Measurements from ENCODE around the gene ACSF2.
"Not testable (repeated sequence)": the region's sequence is repeated elsewhere in the genome, so short reads cannot be mapped to it uniquely, and the experiment has no call there.

Gene ACSF2

DNA sequence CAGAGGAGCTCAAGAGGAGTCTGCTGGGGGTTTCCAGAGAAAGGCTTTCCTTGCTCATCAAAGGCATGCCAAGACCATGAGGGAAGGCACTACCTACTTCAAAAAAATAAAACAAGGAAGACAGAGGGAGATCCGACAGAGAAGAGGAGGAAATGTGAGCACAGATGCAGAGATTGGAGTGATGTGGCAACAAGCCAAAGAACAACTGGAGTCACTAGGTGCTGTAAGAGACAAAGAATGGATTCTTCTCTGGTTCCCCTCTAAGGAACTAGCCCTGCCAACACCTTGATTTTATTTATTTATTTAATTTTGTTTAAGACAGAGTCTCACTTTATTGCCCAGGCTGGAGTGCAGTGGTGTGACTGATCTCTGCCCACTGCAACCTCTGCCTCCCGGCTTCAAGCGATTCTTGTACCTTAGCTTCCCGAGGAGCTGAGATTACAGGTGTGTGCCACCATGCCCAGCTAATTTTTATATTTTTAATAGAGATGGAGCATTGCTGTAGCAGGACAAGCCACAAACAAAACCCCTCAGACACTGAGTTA lies 13.8 kb upstream of the ACSF2 start:
- DNase-seq (ENCODE audit: low read depth, low spot score), result no peak

DNA sequence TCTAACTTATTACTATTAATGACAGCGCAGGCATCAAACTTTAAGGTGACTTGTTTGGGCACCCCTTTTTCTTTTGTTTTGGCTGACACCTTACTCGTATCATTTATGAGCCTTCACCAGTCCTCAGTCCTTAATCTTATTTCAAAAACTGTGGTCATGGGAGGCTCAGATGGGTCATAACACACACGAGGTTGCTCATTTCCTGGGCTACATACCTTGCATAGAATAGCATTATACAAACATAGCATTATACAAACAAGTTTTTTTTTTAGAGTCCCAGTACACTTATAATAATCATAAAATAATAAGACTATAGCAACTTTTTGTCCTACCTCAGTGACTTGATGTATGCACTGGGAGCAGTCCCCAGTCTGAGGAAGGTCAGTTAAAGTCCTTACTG lies 11.2 kb upstream of the ACSF2 start:
- DNase-seq (ENCODE audit: low read depth, low spot score), result no peak

DNA sequence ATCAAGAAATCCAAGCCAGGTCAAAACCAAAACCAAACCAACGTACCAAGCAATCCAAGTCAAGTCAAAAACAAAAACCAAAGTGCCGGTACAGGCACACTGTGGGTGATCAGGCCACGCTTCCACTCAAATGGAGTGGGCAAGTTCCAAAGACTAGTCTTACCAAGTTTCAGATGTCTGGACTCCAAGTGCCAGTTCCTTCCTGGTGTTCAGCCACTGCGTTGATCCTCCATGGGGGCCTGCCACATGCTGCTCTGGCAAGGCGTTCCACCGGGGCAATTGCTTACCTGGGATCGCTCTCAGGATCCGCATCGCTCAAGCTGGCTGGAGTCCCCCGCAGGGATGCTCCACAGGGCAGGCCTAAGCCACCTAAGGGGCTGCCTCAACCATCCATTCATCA lies 6.4 kb upstream of the ACSF2 start:
- DNase-seq (ENCODE audit: low read depth, low spot score), result not testable (repeated sequence)

DNA sequence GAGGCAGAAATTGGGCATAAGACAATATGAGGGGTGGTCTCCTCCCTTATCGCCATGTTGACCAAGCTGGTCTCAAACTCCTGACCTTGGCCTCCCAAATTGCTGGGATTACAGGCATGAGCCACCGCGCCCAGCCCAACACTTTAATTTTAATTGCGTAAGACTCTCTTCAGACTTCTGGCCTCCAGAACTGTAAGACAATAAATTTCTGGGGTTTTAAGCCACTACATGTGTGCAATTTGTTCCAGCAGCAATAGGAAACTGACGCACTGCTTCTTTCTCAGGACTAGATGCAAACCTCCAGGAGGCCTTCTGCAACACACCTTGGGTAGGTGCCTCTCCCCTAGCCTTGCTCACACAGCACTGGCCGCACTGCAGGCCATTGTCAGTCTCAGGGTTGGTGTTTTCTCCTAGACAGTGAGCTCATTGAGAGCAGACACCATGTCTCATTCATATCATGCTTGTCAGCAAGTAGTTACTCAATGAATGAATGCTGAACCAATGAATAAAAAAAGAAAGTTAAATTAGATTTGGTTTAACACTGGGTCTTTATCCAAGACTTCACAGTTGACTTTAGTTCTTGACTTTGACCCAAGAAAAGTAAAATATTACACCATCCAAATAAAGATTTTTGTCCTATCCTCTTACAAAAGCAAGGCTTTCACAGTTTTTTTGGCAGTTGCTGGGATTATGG lies 5.5 kb upstream of the ACSF2 start:
- DNase-seq (ENCODE audit: low read depth, low spot score), result no peak

DNA sequence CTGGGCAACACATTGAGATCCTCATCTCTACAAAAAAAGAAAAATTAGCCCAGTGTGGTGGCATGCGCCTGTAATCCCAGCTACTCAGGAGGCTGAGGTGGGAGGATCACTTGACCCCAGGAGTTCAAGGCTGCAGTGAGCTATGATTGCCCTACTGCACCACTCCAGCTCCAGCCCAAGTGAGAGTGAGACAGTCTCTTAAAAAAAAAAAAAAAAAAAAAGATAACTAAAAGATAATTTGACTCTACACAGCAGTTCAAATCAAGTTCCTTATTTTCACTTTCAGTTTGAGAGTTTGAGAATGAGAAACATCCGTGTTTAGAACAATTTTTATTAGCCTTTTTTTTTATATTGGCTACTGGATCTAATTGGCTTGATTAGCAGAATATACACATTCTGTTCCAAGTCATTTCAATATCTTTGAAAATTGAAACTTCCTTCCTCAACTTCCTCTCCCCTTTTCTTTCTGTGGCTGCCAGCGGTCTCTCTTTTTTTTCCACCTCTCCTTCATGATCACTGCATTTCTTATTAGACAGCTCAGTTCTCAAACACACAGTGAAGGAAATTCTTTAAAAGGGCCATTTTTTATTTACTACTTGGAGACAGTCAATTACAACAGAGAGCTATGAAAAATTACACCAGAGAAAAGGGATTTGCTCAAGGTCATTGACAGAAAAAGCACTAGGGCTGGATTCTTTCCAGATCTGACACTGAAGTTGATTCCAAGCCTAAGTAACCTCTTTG lies 4.5 kb upstream of the ACSF2 start:
- DNase-seq (ENCODE audit: low read depth, low spot score), result no peak

DNA sequence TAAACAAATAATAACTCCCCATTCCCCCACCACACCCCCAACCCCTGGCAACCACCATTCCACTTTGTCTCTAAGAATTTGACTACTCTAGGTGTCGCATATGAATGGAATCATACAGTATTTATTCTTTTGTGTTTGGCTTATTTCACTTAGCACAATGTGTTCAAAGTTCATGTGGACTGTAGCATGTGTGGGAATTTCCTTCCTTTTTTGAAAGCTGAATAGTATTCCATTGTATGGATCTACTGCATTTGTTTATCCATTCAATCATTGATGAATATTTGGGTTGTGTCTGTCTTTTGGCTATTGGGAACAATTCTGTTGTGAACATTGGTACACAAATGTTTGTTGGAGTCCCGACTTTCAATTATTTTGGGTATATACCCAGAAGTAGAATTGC lies 3.3 kb upstream of the ACSF2 start:
- DNase-seq (ENCODE audit: low read depth, low spot score), result no peak

DNA sequence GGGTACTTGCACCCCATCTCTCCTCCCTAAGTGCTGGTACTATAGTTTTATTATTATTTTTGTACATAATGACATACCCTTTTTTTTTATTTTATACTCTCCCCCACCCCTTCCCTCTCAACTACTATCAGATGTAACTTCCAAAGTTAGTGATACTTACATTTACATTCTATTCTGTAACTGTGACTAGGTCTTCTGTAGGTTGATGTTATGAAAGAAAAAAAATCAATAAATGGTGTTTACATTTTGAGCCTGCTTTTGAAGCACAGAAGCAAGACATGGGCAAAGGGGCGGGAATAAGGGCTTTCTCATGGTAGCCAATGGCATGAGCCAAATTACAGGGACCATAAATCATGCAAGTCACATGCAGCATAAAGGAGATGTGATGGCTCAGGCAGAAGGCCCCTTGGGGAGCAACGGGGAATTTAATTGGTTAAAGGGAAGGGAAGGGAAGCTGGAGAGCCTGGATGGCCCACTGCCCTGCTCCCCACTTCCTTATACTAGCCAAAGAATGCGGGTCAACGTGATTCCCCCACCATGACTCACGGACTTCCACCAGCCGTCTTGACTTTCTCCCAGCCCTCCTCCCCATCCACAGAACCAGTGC lies 2.4 kb upstream of the ACSF2 start:
- no peak for DNase-seq (ENCODE audit: low read depth, low spot score)

DNA sequence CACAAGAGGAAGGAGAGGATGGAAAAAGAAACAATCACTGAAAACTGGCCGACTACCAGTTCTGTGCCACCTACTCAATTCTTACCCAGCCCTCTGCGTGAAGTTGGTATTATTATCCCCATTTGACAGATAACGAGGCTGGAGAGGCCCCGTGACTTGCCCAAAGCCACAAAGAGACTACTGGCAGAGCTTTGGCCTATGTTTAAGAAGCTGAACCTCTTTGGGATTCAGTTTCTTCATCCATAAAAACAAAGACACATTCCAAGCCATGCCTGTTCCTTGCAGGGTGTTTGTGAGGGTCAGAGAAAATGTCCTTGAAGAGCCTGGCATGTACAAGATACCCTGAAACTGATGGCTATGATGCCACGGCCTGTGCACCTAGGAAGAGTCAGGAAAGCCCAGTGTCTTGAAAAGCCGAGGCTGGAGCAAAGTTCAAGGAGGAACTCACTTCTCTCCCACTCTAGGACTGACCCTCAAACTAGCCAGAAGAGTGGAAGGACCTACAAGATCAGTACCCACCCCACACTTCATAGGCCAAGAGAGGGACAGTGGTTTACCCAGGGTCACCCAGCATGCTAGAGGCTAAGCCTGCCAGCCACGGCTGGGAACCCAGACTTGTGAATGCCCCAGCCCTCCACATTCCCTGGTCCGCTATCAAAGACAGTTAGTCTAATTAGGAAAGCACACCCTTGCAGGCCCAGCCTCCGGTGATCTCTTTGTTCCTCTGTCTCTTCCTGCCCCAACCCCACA lies 1.6 kb upstream of the ACSF2 start:
- DNase-seq (ENCODE audit: low read depth, low spot score), result no peak

DNA sequence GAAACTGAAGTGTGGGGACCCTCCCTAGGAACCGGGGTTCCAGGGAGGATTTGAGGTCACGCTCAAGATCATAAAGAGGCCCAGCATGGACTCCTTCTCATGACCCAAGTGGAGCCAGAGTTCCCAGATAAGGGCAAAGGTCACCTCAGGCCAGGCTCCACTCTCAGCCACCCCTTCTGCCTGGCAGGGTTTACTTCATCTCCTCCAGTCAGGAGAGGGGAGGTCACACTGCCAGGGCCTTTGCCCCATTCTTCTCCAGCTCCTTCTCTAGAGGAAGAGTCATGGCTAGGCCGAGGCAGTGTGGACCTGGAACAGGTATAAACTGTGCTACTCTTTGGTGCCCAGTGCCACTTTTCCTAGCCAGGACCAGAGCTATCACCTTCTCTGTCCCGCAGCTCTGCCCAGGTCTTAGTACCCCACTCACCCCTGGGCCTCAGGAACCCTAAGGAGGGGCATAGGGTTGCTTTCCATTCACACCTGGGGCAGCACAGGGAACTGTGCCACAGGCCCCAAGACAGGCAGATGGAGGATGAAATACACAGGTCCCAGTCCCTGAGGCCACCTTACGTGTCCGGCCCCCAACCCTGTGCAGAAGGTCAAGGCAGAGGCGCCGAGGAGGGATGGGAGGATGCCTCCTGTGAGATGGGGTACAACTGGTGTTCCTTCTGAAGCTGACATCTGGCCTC lies 879 bp upstream of the ACSF2 start:
- no peak for DNase-seq (ENCODE audit: low read depth, low spot score)

DNA sequence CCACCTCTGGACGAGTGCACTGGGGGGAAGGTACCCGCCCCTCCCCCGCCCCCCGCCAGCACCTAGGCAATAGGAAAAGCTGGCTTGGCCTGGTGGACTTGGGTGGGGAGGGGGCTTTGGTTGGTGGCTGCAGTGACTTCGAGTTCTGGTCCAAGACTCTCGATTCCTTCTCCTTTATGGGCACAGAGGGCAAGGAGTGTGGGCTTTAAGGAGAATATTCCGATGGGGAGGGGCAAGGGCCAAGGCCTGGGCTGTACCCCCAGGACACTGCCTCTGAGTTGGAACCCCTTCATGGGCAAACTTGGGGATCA lies 409 bp downstream of the ACSF2 start:
- no peak for DNase-seq (ENCODE audit: low read depth, low spot score)

DNA sequence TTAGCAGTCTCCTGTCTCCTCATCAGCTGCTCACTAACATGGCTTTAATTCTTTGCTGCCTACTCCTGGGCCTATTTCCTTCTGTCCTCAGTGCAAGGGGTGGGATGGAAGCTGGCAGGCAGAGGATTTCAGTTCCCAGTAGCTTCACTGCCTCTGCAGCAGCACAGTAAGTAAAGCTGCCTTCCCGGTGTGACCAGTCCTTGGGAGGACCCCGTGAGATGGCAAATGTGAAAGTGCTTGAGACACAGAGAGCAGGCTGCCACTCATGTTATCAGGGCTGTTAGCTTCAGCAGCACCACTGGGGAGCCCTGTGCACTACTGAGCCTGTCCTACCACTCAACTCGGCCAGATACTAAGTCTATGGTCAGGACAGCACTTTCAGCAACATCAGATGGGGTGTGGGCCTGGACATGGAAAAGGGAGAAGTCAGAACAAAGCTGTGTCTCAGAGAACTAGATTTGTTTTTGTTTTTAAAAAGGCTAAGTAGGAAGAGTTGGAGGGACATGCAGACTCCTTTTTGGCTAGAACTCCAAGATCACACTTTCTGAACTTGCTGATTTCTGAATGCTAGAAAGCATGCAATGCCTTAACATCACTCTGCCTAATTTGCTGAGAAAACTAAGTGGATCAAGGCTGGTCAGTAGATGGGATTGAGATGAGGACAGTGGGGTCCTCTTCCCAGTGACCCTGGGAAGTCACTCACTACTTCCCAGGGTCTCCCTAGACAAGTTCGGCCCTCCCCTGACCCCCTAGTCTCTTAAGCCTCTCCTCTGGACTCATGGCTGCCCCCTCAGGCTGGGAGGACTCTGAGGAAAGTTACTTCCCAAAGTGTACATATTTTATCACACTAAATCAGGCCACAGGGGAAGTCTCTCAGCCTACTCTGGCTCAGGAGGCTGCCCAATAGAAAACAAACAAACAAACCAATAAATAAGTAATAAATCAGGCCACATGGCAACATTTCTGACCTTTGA lies 1.1 kb downstream of the ACSF2 start:
- DNase-seq (ENCODE audit: low read depth, low spot score), result no peak

DNA sequence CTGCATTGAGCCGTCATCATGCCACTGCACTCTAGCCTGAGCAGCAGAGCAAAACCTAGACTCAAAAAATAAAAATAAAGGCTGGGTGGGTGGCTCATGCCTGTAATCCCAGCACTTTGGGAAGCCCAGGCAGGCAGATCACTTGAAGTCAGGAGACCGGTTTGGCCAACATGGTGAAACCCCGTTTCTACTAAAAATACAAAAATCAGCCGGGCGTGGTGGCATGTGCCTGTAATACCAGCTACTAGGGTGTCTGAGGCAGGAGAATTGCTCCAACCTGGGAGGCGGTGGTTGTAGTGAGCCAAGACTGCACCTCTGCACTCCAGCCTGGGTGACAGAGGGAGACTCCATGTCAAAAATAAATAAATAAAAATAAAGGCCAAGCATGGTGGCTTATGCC lies 2.1 kb downstream of the ACSF2 start:
- DNase-seq (ENCODE audit: low read depth, low spot score), result not testable (repeated sequence)

DNA sequence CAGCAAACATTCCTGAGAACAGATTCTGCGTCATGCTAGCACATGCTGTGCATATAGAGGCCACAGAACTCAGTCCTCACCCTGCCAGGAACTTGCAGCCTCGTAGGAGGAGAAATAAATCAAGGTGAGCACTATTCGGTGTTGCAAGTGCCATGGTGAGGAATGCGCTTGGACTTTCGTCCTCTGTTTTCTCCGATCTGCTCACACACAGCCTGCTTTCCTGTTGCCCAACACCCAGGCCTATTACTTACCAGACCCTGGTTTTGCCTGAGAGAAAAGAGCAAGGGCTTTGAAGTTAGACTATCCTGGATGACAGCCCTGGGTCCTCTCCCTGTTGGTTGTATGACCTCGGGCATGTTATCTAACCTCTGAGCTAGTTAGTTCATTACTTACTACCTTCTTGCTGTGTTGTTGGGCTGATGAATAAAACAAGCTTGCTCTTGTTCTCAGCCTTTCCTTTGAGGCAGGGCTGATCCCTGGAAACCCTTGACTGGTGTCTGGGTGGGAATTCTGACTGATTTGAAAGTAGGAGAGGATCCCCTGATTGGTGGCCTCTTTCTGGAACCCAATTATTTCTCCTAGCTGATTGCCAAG lies 2.9 kb downstream of the ACSF2 start:
- no peak for DNase-seq (ENCODE audit: low read depth, low spot score)

DNA sequence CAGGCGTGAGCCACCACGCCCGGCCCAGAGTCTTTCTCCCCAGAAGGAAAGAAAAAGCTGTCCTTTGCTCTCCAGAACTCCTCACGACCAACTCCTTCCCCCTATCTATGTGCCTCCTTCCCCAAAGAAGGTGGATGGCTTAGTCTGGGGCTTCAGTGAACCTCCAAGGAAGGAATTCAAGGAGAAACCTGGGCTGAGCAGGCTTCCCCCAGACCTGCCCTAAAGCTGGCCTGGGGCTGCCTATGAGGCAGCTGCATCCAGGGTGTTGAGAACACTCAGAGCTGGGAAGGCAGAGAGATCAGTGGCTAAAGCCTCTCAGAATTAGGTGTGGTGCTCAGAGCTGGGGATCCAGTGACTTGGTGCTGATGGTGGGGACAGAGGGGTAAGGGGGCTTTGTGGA lies 3.8 kb downstream of the ACSF2 start:
- no peak for DNase-seq (ENCODE audit: low read depth, low spot score)

DNA sequence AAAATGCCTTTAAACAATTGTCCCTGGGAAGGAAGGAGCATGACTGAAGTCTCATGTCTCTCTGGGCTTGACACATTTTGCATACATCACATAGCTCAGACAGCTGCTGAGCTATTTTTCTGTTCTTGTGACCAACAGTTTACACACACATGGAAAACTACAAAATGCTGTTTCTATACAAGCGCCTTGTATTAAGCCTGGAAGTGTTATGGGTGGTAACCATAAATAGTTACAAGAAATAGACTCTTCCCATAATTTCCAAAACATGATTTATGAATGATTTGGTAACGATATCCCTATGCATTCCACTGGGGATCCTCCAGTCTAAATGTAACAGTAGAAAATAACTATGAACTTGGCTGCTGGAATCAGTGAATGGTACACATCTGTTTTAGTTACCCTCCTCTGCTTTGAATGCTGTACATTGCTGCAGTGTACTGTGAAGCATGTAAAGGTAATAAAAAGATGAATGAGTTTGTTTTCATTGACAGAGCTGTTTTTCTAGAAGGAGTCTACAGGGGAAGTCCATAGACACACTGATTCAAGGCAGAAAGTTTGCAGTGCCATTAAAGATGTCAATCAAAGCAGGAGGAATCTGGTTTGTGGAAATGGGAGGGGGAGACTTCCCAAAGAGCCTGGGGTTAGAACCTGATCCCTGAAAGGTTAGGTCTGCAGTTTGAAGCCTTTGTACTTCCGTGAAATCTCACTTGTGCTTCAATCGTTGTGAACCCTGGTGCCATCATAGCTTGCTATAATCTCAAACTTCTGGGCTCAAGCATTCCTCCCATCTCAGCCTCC lies 5.0 kb downstream of the ACSF2 start:
- no peak for DNase-seq (ENCODE audit: low read depth, low spot score)

DNA sequence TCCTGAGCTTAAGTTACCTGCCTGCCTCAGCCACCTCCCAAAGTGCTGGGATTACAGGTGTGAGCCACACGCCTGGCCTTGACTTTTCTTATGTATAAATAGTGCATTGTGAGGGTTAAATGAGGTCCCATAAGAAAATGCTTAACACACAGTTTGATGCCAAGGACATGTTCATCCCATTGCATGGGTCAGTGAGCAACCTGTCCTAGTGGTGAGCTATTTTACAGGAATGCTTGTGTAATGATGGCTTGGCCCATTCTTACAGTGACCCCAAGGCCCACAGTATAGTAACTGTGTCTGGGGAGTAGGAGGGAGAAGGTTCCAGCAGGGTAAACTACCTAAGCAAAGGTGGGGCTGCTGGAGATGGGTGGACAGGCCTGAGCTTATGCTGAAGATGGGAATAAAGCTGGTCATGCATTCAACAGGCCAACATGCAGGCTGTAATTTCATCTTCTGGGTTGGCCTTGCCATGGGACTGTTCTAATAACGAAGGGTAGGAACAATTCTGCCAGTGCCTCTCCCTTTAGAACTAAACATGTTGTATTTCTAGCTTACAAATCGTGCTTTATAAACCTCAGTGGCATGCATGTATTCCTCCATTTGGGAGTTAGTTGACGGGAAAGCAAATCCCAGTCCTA lies 6.2 kb downstream of the ACSF2 start:
- DNase-seq (ENCODE audit: low read depth, low spot score), result no peak

DNA sequence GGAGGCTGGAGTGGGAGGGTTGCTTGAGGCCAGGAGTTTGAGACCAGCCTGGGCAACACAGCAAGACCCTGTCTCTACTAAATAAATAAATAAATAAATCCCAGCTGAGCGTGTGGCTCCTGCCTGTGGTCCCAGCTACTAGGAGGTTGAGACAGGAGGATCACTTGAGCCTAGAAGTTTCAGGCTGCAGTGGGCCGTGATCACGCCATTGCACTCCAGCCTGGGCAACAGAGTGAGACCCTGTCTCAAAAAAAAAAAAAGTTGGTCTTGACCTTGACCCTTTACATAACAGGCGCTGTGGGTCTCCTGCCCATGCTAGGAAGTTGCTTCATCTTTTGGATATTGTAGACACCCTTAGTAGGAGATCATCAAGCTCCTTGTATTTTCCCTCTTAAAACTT lies 11.4 kb downstream of the ACSF2 start:
- DNase-seq (ENCODE audit: low read depth, low spot score), result no peak

DNA sequence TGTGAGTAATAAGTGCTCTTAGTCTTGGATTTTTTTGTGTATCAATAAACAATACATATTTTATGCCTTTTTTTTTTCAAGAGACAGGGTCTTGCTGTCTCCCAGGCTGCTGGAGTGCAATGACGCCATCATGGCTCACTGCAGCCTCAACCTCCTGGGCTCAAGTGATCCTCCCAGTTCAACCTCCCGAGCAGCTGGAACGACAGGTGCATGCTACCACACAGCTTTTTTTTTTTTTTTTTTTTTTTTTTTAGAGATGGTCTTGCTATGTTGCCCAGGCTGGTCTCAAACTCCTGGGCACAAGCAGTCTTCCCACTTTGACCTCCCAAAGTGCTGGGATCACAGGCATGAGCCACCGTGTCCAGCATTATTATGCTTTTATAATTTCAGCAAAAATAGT lies 13.0 kb downstream of the ACSF2 start:
- no peak for DNase-seq (ENCODE audit: low read depth, low spot score)

Data from brain pericyte (primary cell).